Lower leg skin (tissue), 3 donors: ENCODE results near the gene BID.

Experiments used
- POLR2A ChIP-seq, 2 donors: fragments of 450-650 bp; IDR thresholded peaks; one replicate each; pipeline ENCODE4 v1.6.1; 2016 to 2017; ENCODE audit warnings: antibody characterized with exemption in 2 of 2, mild to moderate bottlenecking in 1 of 2, moderate library complexity in 1 of 2
- TF ChIP-seq, protein P1 (sequence below), 3 donors: fragments of 450-650 bp; IDR thresholded peaks; one replicate each; pipeline ENCODE4 v1.5.1; 2016; ENCODE audit warnings: antibody characterized with exemption in 3 of 3, mild to moderate bottlenecking in 3 of 3, moderate library complexity in 2 of 3

- TF ChIP-seq, protein P1, sequence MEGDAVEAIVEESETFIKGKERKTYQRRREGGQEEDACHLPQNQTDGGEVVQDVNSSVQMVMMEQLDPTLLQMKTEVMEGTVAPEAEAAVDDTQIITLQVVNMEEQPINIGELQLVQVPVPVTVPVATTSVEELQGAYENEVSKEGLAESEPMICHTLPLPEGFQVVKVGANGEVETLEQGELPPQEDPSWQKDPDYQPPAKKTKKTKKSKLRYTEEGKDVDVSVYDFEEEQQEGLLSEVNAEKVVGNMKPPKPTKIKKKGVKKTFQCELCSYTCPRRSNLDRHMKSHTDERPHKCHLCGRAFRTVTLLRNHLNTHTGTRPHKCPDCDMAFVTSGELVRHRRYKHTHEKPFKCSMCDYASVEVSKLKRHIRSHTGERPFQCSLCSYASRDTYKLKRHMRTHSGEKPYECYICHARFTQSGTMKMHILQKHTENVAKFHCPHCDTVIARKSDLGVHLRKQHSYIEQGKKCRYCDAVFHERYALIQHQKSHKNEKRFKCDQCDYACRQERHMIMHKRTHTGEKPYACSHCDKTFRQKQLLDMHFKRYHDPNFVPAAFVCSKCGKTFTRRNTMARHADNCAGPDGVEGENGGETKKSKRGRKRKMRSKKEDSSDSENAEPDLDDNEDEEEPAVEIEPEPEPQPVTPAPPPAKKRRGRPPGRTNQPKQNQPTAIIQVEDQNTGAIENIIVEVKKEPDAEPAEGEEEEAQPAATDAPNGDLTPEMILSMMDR (IDR thresholded peaks at IDR 0.05), result no peak
- TF ChIP-seq POLR2A (IDR thresholded peaks at IDR 0.05), result no peak
Observed at GRCh38 chr22:17754233-17754925, 19.9 kb downstream of the BID start.
